GOT3 (cell line): Measurements from ENCODE around the gene LRTM2.
"Not testable (repeated sequence)": the region's sequence is repeated elsewhere in the genome, so short reads cannot be mapped to it uniquely, and the experiment has no call there.

Experiments
- DNase-seq: peaks from one replicate; lab custom pipeline; 2025; ENCODE audit warnings: mixed read lengths; lab: John Stamatoyannopoulos, UW

The LRTM2 gene

GRCh38 chr12:1811281-1811947 is 9.0 kb upstream of the LRTM2 start:
- no peak for DNase-seq

- no peak for DNase-seq
Observed at GRCh38 chr12:1811948-1812291, 8.4 kb upstream of the LRTM2 start.

- DNase-seq, result no peak
Observed at GRCh38 chr12:1812650-1813302, 7.6 kb upstream of the LRTM2 start.

- DNase-seq, result no peak
Observed at GRCh38 chr12:1814266-1814665, 6.1 kb upstream of the LRTM2 start.

- DNase-seq, result no peak
Observed at GRCh38 chr12:1815108-1815507, 5.3 kb upstream of the LRTM2 start.

GRCh38 chr12:1815814-1816729 is 4.3 kb upstream of the LRTM2 start:
- DNase-seq, result no peak

- no peak for DNase-seq
Observed at GRCh38 chr12:1816730-1817348, 3.5 kb upstream of the LRTM2 start.

GRCh38 chr12:1817928-1818327 is 2.4 kb upstream of the LRTM2 start:
- not testable (repeated sequence) for DNase-seq

- no peak for DNase-seq
Observed at GRCh38 chr12:1819050-1819449, 1.3 kb upstream of the LRTM2 start.

GRCh38 chr12:1819571-1819970 is 794 bp upstream of the LRTM2 start:
- no peak for DNase-seq

GRCh38 chr12:1820896-1821291 is 529 bp downstream of the LRTM2 start:
- DNase-seq, result no peak

GRCh38 chr12:1821805-1822204 is 1.4 kb downstream of the LRTM2 start:
- no peak for DNase-seq

GRCh38 chr12:1822699-1823098 is 2.3 kb downstream of the LRTM2 start:
- DNase-seq, result no peak

- DNase-seq, result no peak
Observed at GRCh38 chr12:1823237-1823636, 2.9 kb downstream of the LRTM2 start.

GRCh38 chr12:1825382-1826102 is 5.2 kb downstream of the LRTM2 start:
- DNase-seq, result no peak

GRCh38 chr12:1826401-1826800 is 6.0 kb downstream of the LRTM2 start:
- DNase-seq, result no peak

- no peak for DNase-seq
Observed at GRCh38 chr12:1826867-1827705, 6.7 kb downstream of the LRTM2 start.

GRCh38 chr12:1827826-1828805 is 7.8 kb downstream of the LRTM2 start:
- DNase-seq, result no peak

GRCh38 chr12:1828856-1829255 is 8.5 kb downstream of the LRTM2 start:
- no peak for DNase-seq
